GM21447 (cell line): ENCODE measurements around the gene PDE4D.
"Not testable (repeated sequence)": the region's sequence is repeated elsewhere in the genome, so short reads cannot be mapped to it uniquely, and the experiment has no call there.

Experiments
- ATAC-seq: cut with Tn5 transposase; IDR thresholded peaks from one replicate; pipeline ENCODE4 v1.9.1; 2021; ENCODE audit not compliant: unreplicated experiment

PDE4D gene

DNA sequence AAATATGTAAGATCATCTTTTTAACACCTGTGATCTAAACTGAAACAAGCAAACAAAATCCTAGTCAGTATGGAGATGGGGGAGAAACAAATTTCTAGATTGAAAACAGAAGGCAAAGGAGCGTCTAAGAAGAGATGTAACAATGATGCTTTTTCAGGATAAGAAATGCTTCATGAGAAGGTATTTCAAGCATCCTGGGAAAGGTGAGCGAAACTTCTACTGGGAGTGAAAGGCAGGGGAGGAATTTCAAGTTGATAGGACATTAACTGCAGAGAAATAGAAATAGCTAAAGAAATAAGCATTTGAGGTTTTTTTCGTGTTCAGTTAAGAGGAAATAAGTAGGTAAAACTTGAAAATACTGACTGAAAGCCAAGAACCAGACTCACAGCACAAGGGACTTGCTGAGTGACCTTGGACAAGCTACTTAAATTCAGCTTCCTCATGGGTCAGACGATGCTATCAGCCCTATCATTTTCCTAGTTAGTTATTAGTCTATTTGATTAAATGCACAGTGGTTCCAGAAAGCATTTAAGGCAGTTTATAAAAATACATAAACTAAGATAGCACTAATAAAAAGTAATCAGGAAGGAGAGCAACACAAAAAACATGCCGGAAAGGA is 406.3 kb downstream of the PDE4D start:
- no peak for ATAC-seq

DNA sequence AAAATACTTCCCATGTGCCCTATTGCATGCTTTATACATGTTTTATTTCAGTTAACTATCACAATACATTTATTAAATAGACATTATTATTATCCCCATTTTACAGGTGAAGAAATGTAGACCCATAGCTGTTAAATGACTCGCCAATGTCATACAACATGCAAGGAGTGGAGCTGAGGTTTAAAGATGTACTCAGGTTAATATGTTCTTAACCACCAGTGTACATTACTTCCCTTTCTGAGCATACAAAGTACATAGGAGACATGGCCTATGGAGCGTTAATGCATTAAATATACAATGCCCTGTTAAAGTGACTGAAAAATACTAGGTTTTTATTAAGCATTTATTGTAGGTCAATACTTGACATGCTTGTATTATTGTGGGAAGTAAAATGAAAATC is 407.0 kb downstream of the PDE4D start:
- no peak for ATAC-seq

DNA sequence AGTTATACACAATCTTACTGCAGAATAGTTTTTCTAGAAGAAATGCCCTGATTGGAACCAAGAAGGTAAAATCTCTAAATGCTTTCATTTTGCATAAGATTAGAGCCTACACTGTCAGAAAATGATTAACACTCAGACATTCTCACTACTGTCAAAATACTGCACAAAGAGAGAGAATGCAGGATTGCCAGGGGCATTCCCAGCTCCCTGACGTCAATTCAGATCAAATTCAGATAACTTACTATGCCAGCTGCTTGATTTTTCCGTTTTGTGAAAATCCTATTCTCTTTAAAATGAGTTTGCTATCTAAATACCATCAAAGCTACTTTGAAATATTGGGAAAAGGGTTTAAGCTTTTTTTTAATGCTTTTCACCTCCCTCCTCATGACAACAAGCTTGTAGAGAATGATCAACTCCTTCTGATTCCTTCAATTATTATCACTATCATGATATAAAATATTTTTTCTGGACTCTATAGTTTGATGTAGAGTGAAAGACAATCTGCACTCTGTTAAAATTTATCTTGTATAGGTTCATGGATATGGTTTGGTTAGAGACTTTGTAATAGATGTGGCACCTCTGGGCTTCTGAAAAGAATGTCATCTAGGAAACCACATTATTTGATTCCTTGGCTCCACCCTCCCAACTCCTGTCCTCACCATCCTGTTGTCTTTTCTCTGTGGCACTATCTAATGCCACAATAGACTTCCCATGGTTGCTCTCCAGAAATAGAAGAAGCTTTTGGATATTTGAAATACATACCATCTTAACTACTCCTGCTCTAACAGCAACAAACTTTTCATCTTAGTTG is 407.7 kb downstream of the PDE4D start:
- no peak for ATAC-seq

DNA sequence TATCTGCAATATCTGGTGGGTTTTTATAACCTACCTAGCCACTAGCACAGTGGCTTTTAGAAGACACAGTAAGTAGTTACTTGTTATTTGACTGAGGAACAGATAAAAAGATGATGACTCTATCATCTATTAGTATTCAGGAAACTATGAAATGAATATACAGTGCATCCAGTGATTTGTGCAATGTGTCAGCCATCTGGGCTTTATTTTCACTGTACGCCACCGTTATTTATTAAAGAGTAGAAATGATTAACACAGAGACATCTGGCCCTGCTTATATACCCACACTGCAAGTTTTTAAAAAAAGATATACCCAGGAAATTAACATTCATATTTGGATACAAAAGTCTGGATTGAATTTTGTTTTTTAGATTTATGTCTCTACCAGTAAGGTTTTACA is 408.4 kb downstream of the PDE4D start:
- ATAC-seq, result no peak

DNA sequence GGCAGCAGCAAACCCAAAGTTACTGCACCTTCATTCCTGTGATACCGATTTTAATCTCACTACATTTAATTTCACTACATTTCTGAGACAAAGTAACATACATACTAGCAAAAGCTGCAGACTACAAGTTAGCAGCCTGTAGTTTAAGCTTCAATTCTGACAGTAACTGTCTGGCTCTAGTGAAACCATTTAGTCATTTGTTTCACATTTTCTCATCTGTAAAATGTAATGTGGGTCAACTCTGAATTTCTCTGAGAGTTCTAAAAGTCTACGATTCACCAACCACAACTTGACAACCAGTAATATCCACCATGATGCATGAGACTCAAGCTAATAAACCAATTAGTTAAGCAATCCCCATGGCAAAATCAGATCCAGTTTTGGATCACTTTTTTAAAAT is 408.9 kb downstream of the PDE4D start:
- ATAC-seq, result no peak

DNA sequence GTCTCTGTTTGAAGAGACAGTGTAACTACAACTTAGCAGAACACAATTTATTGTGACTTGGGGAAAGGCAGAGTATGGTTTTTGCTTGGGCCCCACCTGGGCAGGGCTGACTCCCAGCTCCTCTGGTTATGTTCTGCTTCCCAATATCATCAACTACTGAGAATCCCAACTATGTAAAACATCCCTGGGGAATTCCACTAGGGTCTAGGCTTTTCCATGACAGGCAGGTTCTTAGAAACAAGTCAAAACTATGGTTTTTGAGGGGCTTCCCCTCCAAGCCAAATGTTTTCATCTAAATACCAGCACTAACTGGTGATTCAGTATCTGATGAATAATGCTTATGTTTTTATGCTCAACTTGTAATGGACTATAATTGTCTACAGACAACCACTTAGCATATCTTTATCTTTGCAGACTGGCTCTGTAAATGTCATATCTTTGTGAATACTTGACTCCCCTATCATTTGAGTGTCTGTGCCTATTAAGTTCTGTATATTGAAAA is 409.5 kb downstream of the PDE4D start:
- ATAC-seq, result no peak

DNA sequence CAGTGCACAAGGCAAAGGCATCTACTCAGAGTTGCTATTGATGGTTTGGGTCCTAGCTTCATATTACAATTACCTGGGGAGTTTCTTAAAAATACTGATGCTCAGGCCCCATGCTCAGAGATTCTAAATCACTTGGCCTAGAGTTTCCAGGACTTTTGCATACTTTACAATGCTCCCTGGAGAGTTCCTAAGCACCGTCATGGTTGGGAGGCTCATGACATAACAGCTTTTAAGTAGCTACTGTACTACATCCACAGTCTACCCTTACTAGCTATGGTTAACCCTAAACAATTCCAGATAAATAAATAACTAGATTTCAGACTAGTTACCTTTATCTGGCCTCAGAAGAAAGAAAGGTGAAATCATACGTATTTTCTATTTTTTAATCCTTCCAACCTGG is 414.4 kb downstream of the PDE4D start:
- no peak for ATAC-seq

DNA sequence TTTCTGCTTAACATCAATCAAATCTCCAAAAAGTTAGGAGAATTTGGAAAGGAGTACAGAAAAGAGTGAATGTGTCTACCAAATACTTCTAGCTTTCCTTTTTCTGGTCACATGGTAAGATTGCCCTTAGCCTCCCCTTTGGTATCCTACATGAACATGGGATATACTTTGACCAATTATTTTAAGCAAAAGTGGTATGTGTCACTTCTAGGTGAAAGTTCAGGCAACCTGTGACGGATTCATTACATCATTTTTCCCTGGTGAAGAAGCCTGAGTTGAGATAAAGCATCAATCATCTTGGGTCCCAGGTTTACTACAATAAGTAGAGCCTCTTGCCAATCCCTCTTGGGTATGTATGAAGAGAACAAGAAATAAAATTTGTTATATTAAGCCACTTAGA is 419.2 kb downstream of the PDE4D start:
- no peak for ATAC-seq

DNA sequence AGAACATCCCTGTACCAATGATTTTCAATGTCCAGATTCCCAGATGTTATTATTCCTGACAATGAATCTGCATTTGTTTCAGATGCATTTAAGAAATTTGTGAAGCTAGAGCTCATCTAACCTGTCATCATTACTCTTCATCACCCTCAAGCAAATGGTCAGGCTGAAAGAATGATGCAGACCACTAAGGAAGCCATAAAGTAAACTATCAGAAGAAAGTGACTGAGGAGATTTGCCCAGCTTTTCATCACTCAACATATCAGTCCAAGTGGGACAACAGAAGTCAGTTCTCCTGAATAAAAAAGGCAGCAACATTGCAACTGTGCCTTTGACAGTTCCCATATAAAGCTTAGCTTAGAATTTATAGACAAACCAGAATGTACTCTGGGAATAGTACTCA is 419.9 kb downstream of the PDE4D start:
- no peak for ATAC-seq

DNA sequence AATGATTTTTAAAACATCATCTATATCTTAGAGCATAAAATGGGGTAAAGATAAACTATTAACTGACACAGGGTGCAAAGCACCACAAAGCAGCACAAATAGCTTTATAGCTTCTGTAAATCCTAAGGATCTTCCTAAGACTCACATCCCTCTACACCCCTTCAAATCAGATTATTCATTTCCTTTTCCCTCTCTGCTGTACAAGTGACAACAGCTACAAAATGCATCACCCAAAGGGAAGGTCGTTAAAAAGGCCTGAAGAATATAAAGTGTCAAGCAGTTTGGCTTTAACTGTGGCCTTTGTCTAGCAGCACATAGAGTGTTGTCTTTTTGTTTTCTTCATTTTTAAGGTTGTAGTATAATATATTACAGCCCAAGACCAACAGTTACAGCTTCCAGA is 422.1 kb downstream of the PDE4D start:
- no peak for ATAC-seq

DNA sequence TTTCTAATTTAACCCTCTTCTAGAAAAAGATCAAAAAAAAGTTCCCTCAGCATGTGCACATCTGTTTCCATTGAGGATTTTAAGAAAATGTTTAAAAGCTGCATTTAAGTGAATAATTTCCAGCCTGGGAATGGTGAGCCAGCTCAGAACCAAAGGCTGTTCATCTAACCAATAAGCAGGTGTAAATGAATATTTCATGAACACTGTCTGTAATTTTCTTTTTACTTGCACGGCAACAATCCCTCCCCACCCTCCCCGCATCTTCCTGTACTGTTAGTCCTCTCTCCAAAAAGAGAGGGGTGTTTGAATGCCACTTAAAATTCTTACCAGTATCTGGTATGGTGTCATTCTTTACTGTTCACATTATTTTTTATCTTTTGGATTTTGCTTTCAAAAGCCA is 425.6 kb downstream of the PDE4D start:
- no peak for ATAC-seq

DNA sequence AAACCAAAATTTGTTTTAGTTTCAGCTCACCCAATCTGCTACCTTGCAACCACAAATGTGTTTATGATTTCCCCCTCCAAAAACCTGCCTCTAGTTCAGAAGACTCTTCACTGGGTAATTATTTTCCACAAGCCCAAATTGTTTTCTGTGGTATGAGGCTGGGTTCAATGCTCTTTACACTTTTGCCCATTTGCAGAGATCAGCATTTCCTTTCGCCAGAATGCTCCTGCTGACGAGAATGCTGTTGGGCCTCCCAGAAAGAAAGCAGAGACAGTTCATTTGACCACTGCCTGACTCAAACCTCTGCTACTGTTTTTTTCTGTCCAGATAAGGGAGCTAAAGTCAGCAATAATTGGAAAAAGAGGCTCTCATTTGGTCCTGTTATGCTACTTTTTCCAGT is 427.3 kb downstream of the PDE4D start:
- ATAC-seq, result no peak

DNA sequence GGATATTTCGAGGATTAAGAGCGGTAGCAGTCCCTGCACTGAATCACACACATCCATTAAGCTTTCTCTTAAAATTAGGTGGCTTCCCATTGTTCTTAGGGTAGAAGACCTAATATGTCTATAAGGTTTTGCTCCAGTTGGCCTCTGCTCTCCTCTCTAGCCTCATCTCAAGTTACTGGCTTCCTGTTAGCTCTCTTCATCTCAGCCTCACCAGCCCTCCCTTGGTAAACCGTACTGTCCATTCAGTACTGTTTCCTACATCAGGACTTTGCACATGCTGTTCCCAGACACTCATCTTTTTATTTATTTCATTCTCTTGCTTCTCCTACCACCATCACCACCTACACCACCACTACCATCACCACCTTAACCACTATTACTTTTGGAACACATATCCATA is 428.6 kb downstream of the PDE4D start:
- ATAC-seq, result no peak

DNA sequence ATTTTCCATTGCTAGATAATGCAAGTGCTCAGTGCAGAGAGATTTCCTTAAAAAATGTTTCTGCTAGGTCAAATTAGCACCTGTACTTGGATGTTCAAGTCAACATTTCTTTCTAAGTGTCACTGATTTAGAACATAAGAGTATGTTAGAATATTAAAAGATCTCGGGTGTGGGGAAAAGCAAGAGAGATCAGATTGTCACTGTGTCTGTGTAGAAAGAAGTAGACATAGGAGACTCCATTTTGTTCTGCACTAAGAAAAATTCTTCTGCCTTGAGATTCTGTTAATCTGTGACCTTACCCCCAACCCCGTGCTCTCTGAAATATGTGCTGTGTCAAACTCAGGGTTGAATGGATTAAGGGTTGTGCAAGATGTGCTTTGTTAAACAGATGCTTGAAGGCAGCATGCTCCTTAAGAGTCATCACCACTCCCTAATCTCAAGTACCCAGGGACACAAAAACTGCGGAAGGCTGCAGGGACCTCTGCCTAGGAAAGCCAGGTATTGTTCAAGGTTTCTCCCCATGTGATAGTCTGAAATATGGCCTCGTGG is 429.8 kb downstream of the PDE4D start:
- ATAC-seq, result not testable (repeated sequence)

DNA sequence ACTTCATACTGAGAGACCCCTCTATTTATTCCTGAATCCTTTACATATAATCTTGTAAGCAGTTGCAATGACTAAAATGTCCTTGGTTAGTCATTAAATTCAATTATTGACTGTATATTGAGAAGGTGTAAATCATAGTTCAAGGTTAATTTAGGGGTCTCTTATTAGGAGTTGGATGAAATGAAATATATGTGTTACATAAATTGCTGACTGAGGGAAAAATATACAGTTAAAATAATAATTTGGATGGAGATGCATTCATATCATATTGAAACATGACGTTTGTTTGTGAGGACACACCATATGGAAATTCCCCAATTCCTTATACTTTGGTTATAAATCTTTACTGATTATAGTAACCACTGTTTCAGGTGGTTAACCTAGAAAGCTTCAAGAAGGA is 430.6 kb downstream of the PDE4D start:
- no peak for ATAC-seq

DNA sequence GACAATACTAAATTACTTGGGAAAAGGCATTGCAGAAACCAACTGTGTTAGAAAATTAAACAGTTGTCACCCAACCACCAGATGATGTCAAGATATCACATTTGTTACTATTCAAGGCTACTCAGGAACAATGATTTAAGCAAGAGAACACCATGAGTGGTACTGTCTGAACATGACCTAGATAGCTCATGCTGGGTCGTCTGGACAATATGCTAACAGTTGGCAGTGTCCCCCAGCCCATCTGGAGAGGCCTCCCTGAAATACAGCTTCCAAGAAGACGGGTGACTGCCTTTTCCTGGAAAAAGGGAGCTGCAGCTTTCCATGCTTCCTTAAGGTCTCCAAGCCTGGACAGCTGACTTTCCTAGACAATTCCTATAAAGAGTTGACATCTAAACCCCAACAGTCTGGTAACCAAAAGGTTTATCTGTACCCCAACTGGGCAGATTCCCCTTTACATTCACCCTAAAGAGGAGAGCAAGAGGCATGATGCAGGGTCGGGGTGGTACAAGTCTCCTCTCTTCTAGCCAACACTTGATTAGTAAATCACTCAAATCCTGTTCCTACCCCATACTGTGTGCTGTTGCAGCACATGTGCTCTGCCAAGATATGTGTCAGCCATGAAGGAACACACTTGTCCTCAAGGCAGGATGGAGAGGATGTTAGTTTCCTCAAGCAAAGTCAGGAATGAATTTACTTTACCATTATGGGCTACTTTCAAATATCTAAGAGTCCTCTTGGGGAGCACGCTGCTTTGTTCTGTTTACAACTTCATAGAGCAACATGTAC is 433.0 kb downstream of the PDE4D start:
- no peak for ATAC-seq

DNA sequence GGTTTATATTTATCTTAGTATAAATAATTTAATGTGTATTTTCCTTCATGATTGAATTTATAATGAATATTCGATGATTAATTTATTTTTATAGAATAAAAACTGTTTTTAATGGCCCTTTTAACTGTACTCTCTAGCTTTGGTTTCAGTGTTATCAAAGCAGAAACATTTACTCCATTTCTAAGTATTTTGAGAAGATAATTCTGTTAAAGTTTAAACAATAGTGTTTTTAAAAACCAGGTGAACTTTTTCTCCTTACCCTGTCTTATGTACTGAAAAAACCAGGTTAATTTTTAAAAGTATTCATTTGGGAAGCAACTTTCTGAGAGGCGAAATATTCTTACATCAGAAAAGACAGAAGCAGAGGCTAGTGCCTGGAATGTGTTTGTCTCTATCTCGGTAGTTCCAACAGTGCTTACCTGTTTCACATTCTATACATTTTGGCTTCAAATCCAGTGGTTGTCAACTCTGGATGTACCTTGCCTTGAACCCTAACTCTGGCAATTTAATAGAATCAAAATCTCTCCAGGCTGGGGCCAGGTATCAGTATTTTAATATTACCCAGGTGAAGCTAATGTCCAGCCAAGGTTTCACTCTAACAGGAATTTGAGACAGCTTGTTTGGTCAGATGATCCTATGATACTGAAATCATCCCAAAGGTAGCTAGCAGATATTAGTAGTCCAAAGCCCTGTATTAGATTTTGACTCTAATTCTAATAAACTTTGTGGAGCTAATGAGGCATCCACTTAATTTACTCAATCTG is 434.4 kb downstream of the PDE4D start:
- no peak for ATAC-seq

DNA sequence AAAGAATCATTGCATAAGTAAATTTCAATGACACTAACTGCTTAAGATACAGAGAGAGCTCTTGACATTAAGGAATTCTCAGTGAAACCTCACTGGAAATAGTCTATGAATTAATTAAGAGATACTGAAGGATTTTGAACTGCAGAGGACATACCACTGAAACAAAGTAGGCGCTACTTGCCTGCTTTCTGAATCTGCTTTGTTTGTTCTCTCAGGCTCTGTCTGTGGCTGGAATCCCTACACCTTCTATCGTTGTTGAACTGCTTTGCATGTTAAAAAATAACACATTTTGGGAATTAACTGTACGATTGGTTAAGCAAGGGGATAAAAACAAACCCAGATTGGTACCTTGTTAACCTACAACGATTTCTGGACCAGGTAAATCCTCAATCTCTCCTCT is 435.2 kb downstream of the PDE4D start:
- no peak for ATAC-seq

DNA sequence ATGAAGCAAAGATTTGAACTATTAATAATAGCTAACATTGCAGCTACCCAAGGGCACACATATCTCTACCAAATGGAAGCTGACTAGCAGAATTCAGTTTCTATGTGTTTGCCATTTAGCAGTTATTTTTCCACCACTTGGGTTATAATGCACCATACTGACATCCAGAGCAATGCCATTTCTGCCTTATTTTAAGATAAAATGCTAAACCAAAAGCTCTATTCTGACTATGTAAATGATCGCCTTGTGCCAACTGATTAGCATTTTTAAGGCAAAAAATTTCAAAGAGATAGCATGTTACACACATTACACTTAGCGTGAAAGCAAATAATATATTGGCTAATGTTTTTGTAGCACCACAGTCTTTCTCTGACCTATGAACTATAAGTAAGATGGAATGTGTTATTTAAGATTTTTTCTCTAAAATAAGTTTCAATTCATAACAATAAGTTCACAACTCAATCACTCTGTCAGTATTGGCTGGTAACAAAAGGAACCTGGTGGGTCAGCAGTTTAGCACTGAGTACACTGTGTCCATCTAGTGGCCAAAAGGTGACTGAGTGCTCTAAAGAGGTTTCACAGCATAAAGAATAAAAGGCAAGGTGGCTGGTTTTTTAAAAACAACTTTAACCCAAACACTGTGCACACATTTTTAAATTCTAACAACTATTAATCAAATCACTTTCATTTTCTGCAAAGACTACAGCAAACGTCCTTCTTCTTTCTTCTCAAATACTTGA is 443.5 kb downstream of the PDE4D start:
- no peak for ATAC-seq

DNA sequence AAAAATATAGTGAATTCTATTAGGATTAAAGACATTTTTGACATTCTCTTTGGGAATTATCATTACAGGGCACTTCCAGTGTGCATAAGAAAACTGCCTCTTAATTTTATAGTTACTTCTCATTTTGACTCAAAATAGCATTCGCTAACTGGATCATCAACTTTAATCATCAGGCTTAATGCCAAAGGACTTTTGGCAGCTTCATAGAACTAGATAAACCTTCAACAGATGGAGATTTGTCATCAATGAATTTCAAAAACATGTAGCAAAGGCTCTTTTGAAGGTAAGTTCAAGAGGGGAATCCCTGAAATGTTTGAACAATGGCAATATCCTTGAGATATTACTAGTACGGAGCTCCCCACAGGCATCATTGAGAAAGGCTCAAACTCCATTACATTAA is 447.2 kb downstream of the PDE4D start:
- ATAC-seq, result no peak
